ENCODE data around the gene ANKRD63.
A peak's percentile ranks its signal among the peaks of the same experiment; 100 is the strongest.

Gene ANKRD63

GRCh38 chr15:40312370-40313158 lies 29.7 kb upstream of the ANKRD63 start:
- no peak for ATAC-seq (ENCODE audit: low read depth)
- peak; percentile 43 for DNase-seq (ENCODE audit: low spot score)
- Histone ChIP-seq H3K27ac (ENCODE audit: poor library complexity, severe bottlenecking) (no peak overlapping the region), H3K27me3 (ENCODE audit: insufficient read depth, poor library complexity, severe bottlenecking) (no peaks in the 10 kb centered on the region), H3K9me3 (ENCODE audit: severe bottlenecking) (no peaks in the 10 kb centered on the region), H3K4me1 (ENCODE audit: insufficient read depth, poor library complexity, severe bottlenecking) (peaks cover 23% of the 10 kb centered on the region), H3K4me3 (ENCODE audit: severe bottlenecking) (no peak overlapping the region), H3K36me3 (ENCODE audit: low read depth) (no peaks in the 10 kb centered on the region)
- TF ChIP-seq, protein P1, sequence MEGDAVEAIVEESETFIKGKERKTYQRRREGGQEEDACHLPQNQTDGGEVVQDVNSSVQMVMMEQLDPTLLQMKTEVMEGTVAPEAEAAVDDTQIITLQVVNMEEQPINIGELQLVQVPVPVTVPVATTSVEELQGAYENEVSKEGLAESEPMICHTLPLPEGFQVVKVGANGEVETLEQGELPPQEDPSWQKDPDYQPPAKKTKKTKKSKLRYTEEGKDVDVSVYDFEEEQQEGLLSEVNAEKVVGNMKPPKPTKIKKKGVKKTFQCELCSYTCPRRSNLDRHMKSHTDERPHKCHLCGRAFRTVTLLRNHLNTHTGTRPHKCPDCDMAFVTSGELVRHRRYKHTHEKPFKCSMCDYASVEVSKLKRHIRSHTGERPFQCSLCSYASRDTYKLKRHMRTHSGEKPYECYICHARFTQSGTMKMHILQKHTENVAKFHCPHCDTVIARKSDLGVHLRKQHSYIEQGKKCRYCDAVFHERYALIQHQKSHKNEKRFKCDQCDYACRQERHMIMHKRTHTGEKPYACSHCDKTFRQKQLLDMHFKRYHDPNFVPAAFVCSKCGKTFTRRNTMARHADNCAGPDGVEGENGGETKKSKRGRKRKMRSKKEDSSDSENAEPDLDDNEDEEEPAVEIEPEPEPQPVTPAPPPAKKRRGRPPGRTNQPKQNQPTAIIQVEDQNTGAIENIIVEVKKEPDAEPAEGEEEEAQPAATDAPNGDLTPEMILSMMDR (IDR thresholded peaks at IDR 0.05; ENCODE audit: poor library complexity, severe bottlenecking): no peak

- no peak for ATAC-seq (ENCODE audit: low read depth)
- DNase-seq (ENCODE audit: low spot score): peak; percentile 56
- no peak overlapping the region for H3K4me3 ChIP-seq (ENCODE audit: severe bottlenecking)
Observed at GRCh38 chr15:40310993-40311392, 28.1 kb upstream of the ANKRD63 start.

DNA sequence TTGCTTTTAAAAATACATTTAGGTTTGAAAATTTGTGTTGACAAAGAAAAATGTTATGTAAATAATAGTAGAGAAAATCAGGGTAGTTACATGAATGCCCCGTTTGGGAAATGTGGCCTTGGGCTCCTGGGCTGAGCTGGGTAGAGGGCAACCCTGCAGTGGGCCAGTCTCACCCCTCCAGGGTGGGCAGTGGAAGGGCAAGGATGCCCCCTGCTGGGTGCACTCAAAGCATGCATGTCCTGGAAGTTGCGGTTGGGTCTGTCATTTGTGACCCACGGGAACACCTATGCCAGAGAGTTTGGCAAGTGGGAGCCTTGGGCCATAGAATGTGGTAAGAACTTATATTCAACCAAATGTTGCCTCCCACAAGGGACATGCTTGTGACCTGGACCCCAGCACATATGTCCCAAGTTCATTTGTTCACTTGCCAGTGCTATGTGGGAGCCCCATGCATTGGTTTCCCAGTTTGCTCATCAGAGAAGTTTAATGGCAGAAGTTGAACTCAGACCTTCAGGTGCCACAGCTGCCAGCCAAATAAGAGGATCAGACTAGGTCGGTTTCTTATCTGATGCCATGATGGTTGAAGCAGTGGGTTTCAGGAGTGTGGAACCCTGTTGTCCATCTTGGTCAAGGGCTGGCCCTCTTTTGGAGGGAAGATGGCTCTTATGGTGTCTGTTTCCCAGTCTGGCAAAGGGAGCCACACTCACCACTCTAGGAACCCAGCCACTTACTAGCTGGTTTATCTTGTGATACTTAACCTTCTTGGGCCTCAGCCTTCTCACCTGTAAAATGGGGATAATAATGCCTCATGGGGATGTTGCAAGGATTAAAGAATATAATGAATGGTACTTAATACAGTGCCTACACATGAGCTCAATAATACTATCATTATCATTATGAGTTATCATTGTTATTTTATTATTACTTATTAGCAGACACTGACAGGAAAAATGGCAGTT lies 27.4 kb upstream of the ANKRD63 start:
- H3K9me3 ChIP-seq (ENCODE audit: severe bottlenecking): no peaks in the 10 kb centered on the region
- no peaks in the 10 kb centered on the region for H3K36me3 ChIP-seq (ENCODE audit: low read depth)
- TF ChIP-seq, protein P1 (IDR thresholded peaks at IDR 0.05; ENCODE audit: poor library complexity, severe bottlenecking): peak; percentile 81
- peaks cover 20% of the 10 kb centered on the region for H3K4me1 ChIP-seq (ENCODE audit: insufficient read depth, poor library complexity, severe bottlenecking)
- DNase-seq (ENCODE audit: low spot score) (peak; percentile 57), ATAC-seq (ENCODE audit: low read depth) (no peak)
- H3K27ac ChIP-seq (ENCODE audit: poor library complexity, severe bottlenecking): no peak overlapping the region
- H3K4me3 ChIP-seq (ENCODE audit: severe bottlenecking): no peak overlapping the region
- H3K27me3 ChIP-seq (ENCODE audit: insufficient read depth, poor library complexity, severe bottlenecking): no peaks in the 10 kb centered on the region

More at GRCh38 chr15:40310993-40311392, 28.1 kb upstream of the ANKRD63 start:
- Histone ChIP-seq H3K27me3 (ENCODE audit: insufficient read depth, poor library complexity, severe bottlenecking) (no peaks in the 10 kb centered on the region), H3K36me3 (ENCODE audit: low read depth) (no peaks in the 10 kb centered on the region), H3K4me1 (ENCODE audit: insufficient read depth, poor library complexity, severe bottlenecking) (peaks cover 23% of the 10 kb centered on the region), H3K27ac (ENCODE audit: poor library complexity, severe bottlenecking) (no peak overlapping the region), H3K9me3 (ENCODE audit: severe bottlenecking) (no peaks in the 10 kb centered on the region)
- TF ChIP-seq, protein P1 (IDR thresholded peaks at IDR 0.05; ENCODE audit: poor library complexity, severe bottlenecking): no peak

GRCh38 chr15:40309344-40309862 lies 26.5 kb upstream of the ANKRD63 start:
- DNase-seq (ENCODE audit: low spot score): peak; percentile 36
- ATAC-seq (ENCODE audit: low read depth): no peak
- H3K27me3 ChIP-seq (ENCODE audit: insufficient read depth, poor library complexity, severe bottlenecking): no peaks in the 10 kb centered on the region

More at GRCh38 chr15:40309344-40309862, 26.5 kb upstream of the ANKRD63 start:
- no peaks in the 10 kb centered on the region for H3K36me3 ChIP-seq (ENCODE audit: low read depth)
- no peak overlapping the region for H3K27ac ChIP-seq (ENCODE audit: poor library complexity, severe bottlenecking)
- H3K9me3 ChIP-seq (ENCODE audit: severe bottlenecking): no peaks in the 10 kb centered on the region
- peaks cover 12% of the 10 kb centered on the region for H3K4me1 ChIP-seq (ENCODE audit: insufficient read depth, poor library complexity, severe bottlenecking)
- no peak overlapping the region for H3K4me3 ChIP-seq (ENCODE audit: severe bottlenecking)
- TF ChIP-seq, protein P1 (IDR thresholded peaks at IDR 0.05; ENCODE audit: poor library complexity, severe bottlenecking): no peak
